B cell (primary cell): Measurements from ENCODE around the gene DMKN. TPM values are rescaled to one million over a fixed set of nuclear protein-coding genes. Genes with fewer than 3 reads are reported as not detected.

Source experiments
- ATAC-seq: fragments of 200-7000 bp; cut with Tn5 transposase; one replicate; pipeline ENCODE4 v1.10.0; 2021; ENCODE audit warnings: low read depth, mild to moderate bottlenecking, moderate number of reproducible peaks, moderate library complexity
- CTCF ChIA-PET: fragments of 350-600 bp; sonication (Branson Sonifier 250); formaldehyde crosslinking; loops from one replicate; lab custom pipeline; 2021; ENCODE audit warnings: antibody characterized with exemption, inconsistent platforms; lab: Charles Lee
- POLR2A ChIA-PET: fragments of 350-600 bp; sonication (Branson Sonifier 250); formaldehyde crosslinking; loops from one replicate; lab custom pipeline; 2021; ENCODE audit warnings: antibody characterized with exemption; lab: Charles Lee
- DNase-seq: peaks from one replicate; pipeline ENCODE4 v3.0.0; 2013
- H2AFZ ChIP-seq: 2 replicates; pipeline ENCODE4 v1.6.1; 2012; ENCODE audit warnings: mild to moderate bottlenecking, low read depth, low read length; ENCODE audit not compliant: insufficient read depth, poor library complexity, severe bottlenecking
- H3K27ac ChIP-seq, 2 donors: 1 replicate in 1 of 2; 2 replicates in 1 of 2; pipeline ENCODE4 v1.5.1; 2012 to 2013; ENCODE audit warnings: low read length in 2 of 2, mild to moderate bottlenecking in 2 of 2, moderate library complexity in 1 of 2
- H3K27me3 ChIP-seq, 4 experiments: fragments of 200-600 bp in 1 of 4; sonication (generic) in 1 of 4; replicated peaks in 1 of 4; 1 replicate in 2 of 4; 2 replicates in 2 of 4; pipeline versions ENCODE4 v1.6.1 to v1.7.0; 2013 to 2016; ENCODE audit warnings: low read length in 3 of 4, mild to moderate bottlenecking in 2 of 4, mixed read lengths in 1 of 4, moderate library complexity in 1 of 4; ENCODE audit not compliant: insufficient read depth in 4 of 4, control insufficient read depth in 3 of 4; ENCODE audit errors: control extremely low read depth in 1 of 4
- H3K36me3 ChIP-seq, 2 experiments: replicated peaks in 1 of 2; 1 replicate in 1 of 2; 2 replicates in 1 of 2; pipeline versions ENCODE4 v1.6.1 to v1.7.1; 2013; ENCODE audit warnings: low read length in 1 of 2; ENCODE audit not compliant: insufficient read depth in 2 of 2, control insufficient read depth in 1 of 2; ENCODE audit errors: control extremely low read depth in 1 of 2, extremely low read depth in 1 of 2
- H3K4me1 ChIP-seq, 2 donors: fragments of 200-600 bp in 1 of 2; sonication (generic) in 1 of 2; 1 replicate in 1 of 2; 2 replicates in 1 of 2; pipeline versions ENCODE4 v1.5.1 to v1.6.1; 2013 to 2017; ENCODE audit warnings: low read length in 2 of 2; ENCODE audit not compliant: control insufficient read depth in 2 of 2, insufficient read depth in 2 of 2
- H3K4me2 ChIP-seq: replicated peaks from 2 replicates; pipeline ENCODE3; 2012; ENCODE audit warnings: mild to moderate bottlenecking, low read depth, low read length; ENCODE audit not compliant: poor library complexity, severe bottlenecking
- H3K4me3 ChIP-seq, 5 experiments: fragments of 200-600 bp in 1 of 5; sonication (generic) in 1 of 5; 1 replicate in 3 of 5; 2 replicates in 2 of 5; pipeline versions ENCODE4 v1.5.1 to v1.7.0; 2011 to 2016; ENCODE audit warnings: low read length in 4 of 5, mild to moderate bottlenecking in 4 of 5, low read depth in 2 of 5, control low read depth in 1 of 5, moderate library complexity in 1 of 5; ENCODE audit not compliant: insufficient read depth in 1 of 5; ENCODE audit errors: control extremely low read depth in 1 of 5, extremely low read depth in 1 of 5
- H3K79me2 ChIP-seq: fragments of 200-600 bp; sonication (generic); one replicate; pipeline ENCODE4 v1.6.0; 2016; ENCODE audit warnings: low read length; ENCODE audit not compliant: control insufficient read depth, insufficient read depth
- H3K9ac ChIP-seq: fragments of 200-600 bp; sonication (generic); 2 replicates; pipeline ENCODE4 v1.6.1; 2017; ENCODE audit warnings: mild to moderate bottlenecking, low read length, moderate library complexity
- H3K9me3 ChIP-seq, 3 donors: one replicate each; pipeline versions ENCODE4 v1.6.1 to v1.7.1; 2013; ENCODE audit warnings: low read length in 2 of 3; ENCODE audit not compliant: control insufficient read depth in 2 of 3, insufficient read depth in 1 of 3; ENCODE audit errors: control extremely low read depth in 1 of 3
- H4K20me1 ChIP-seq: 2 replicates; pipeline ENCODE4 v1.6.0; 2012; ENCODE audit warnings: mild to moderate bottlenecking, low read length; ENCODE audit not compliant: insufficient read depth, control insufficient read depth, poor library complexity, severe bottlenecking
- H3K27ac Mint-ChIP-seq: one replicate; pipeline ENCODE4 v1.8.0; 2021; ENCODE audit warnings: mixed read lengths
- H3K27me3 Mint-ChIP-seq: one replicate; pipeline ENCODE4 v1.8.0; 2021; ENCODE audit warnings: mixed read lengths
- H3K4me1 Mint-ChIP-seq: one replicate; pipeline ENCODE4 v1.8.0; 2021; ENCODE audit warnings: mixed read lengths
- H3K4me3 Mint-ChIP-seq: one replicate; pipeline ENCODE4 v1.8.0; 2021; ENCODE audit warnings: mixed read lengths
- H3K9me3 Mint-ChIP-seq: one replicate; pipeline ENCODE4 v1.8.0; 2022; ENCODE audit warnings: mixed read lengths; ENCODE audit not compliant: insufficient read depth
- CTCF ChIP-seq: fragments of 200-600 bp; IDR thresholded peaks from one replicate; pipeline ENCODE4 v1.8.0; 2022; ENCODE audit warnings: antibody characterized with exemption, mild to moderate bottlenecking
- EZH2 ChIP-seq: IDR thresholded peaks from 2 replicates; pipeline ENCODE4 v1.6.1; 2012; ENCODE audit warnings: borderline replicate concordance, low read depth, mild to moderate bottlenecking, moderate library complexity, low read length; ENCODE audit not compliant: insufficient read depth, poor library complexity, severe bottlenecking
- WGBS: methylation state at CpG from one replicate; pipeline ENCODE4 v1.1.5; 2013; ENCODE audit warnings: missing lambda C conversion rate; ENCODE audit not compliant: insufficient coverage; 5-methylcytosine and 5-hydroxymethylcytosine counted together
- intact Hi-C: fragments of 100-400 bp; cut with micrococcal nuclease; formaldehyde crosslinking; loops from one replicate; pipeline ENCODE4 v1.10.0; 2022
- polyA plus RNA-seq: library from polyadenylated mRNA; depleted of rRNA; stranded (reverse); fragments of >200 nt; gene quantifications from 2 replicates; pipeline ENCODE4 v1.2.3, GENCODE V29; 2012
- total RNA-seq, 2 donors: library from RNA; stranded (reverse); fragments of 120-200 nt in 1 of 2; gene quantifications; 1 replicate in 1 of 2; 2 replicates in 1 of 2; pipeline versions ENCODE4 v1.2.3 to v1.2.4, GENCODE V29; 2013 to 2022

The DMKN gene
- total and polyA plus RNA-seq, 2 donors (not counting 1 experiment from before 2014, with no cell fraction given), result 0.58 to 4.5 TPM

GRCh38 chr19:35493971-35494370 is 19.5 kb downstream of the DMKN start:
- no peaks in the 10 kb centered on the region for H3K9me3 Mint-ChIP-seq

More at GRCh38 chr19:35493971-35494370, 19.5 kb downstream of the DMKN start:
- Histone ChIP-seq H2AFZ (no peak overlapping the region), H3K9ac (no peak overlapping the region), H3K36me3 (no peaks in the 10 kb centered on the region), H3K4me2 (no peak overlapping the region), H4K20me1 (no peaks in the 10 kb centered on the region), H3K4me3 (no peak overlapping the region), H3K27ac (no peak overlapping the region), H3K27me3 (peaks cover 0 to 6% (median 2%) of the 10 kb centered on the region in 4 experiments), H3K79me2 (no peaks in the 10 kb centered on the region), H3K4me1 (peaks cover 6 to 11% of the 10 kb centered on the region in 2 donors), H3K9me3 (no peaks in the 10 kb centered on the region)
- Mint-ChIP-seq H3K4me1 (peaks cover 8% of the 10 kb centered on the region), H3K4me3 (no peak overlapping the region), H3K27me3 (peaks cover 7% of the 10 kb centered on the region), H3K27ac (no peak overlapping the region)
- ChIA-PET CTCF (interaction anchor here (1.4 to 4.2 kb wide), 3 partner anchors 13 to 219 kb away, joined by 3 to 76 read pairs (median 17); no protein-coding TSS in a partner anchor), POLR2A (interaction anchor here (0.6 kb wide), 1 partner anchor 236 kb away, joined by 3 read pairs; no protein-coding TSS in a partner anchor)
- TF ChIP-seq EZH2 (no peak), CTCF (no peak)
- DNase-seq, result no peak
- no peak for ATAC-seq
- 98% methylated on average over 7 of the region's 9 CpGs for WGBS
- intact Hi-C loops, result loop anchor here (10.0 kb wide), 1 partner anchor 349 kb away; the partner anchor contains the start of gene FXYD7
